Mesothelial cell of epicardium (in vitro differentiated cells): Measurements from ENCODE around the gene ILK. TPM values are rescaled to one million over a fixed set of nuclear protein-coding genes. Genes with fewer than 3 reads are reported as not detected.

Experiments
- DNase-seq, 2 experiments: peaks; one replicate each; pipeline ENCODE4 v3.0.0; 2021; ENCODE audit warnings: low spot score in 2 of 2; ENCODE audit not compliant: unreplicated experiment in 2 of 2
- H3K27ac Mint-ChIP-seq: 2 replicates; pipeline ENCODE4 v1.8.0; 2021; ENCODE audit warnings: mixed read lengths
- H3K27me3 Mint-ChIP-seq: 2 replicates; pipeline ENCODE4 v1.8.0; 2021; ENCODE audit warnings: low read depth, mixed read lengths
- H3K36me3 Mint-ChIP-seq: 2 replicates; pipeline ENCODE4 v1.8.0; 2021; ENCODE audit warnings: mixed read lengths
- H3K4me1 Mint-ChIP-seq: 2 replicates; pipeline ENCODE4 v1.8.0; 2021; ENCODE audit warnings: mixed read lengths
- H3K4me3 Mint-ChIP-seq: 2 replicates; pipeline ENCODE4 v1.8.0; 2021; ENCODE audit warnings: mild to moderate bottlenecking, moderate library complexity, mixed read lengths
- H3K9me3 Mint-ChIP-seq: 2 replicates; pipeline ENCODE4 v1.8.0; 2021; ENCODE audit warnings: mixed read lengths
- total RNA-seq: library from RNA; stranded (reverse); gene quantifications from 3 replicates; pipeline ENCODE4 v1.2.1, GENCODE V29; 2021
- TF ChIP-seq, protein P1 (sequence below): fragments of 200-600 bp; sonication (generic); IDR thresholded peaks from one replicate; pipeline ENCODE4 v1.5.0; 2021; ENCODE audit warnings: antibody characterized with exemption; ENCODE audit not compliant: unreplicated experiment

ILK gene
- total RNA-seq, 1 donor from 2014 or later = 144 TPM

DNA sequence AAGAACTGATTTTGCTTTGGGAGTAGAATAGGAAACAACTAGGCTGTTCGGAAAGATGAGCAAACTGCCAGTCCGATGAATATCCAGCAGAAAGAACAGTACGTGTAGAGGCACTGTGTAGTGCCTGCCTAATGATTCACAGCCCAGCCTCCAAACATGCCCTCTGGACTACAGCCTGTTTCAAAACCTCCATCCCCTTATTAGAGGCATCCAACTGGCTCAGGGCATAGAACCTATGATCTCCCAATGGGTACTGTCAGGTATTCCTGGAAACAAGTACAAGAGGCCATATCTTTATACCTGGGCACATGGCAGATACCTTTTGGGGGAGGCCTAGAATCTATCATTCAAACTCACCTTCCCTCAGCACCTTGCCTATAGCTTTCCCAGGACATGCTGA, 5.0 kb upstream of the ILK start:
- TF ChIP-seq, protein P1, sequence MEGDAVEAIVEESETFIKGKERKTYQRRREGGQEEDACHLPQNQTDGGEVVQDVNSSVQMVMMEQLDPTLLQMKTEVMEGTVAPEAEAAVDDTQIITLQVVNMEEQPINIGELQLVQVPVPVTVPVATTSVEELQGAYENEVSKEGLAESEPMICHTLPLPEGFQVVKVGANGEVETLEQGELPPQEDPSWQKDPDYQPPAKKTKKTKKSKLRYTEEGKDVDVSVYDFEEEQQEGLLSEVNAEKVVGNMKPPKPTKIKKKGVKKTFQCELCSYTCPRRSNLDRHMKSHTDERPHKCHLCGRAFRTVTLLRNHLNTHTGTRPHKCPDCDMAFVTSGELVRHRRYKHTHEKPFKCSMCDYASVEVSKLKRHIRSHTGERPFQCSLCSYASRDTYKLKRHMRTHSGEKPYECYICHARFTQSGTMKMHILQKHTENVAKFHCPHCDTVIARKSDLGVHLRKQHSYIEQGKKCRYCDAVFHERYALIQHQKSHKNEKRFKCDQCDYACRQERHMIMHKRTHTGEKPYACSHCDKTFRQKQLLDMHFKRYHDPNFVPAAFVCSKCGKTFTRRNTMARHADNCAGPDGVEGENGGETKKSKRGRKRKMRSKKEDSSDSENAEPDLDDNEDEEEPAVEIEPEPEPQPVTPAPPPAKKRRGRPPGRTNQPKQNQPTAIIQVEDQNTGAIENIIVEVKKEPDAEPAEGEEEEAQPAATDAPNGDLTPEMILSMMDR = no peak
- DNase-seq = no peak
- Mint-ChIP-seq H3K4me3 (no peak overlapping the region), H3K9me3 (no peaks in the 10 kb centered on the region), H3K4me1 (no peaks in the 10 kb centered on the region), H3K27me3 (no peaks in the 10 kb centered on the region), H3K36me3 (peaks cover 16% of the 10 kb centered on the region), H3K27ac (no peak overlapping the region)

DNA sequence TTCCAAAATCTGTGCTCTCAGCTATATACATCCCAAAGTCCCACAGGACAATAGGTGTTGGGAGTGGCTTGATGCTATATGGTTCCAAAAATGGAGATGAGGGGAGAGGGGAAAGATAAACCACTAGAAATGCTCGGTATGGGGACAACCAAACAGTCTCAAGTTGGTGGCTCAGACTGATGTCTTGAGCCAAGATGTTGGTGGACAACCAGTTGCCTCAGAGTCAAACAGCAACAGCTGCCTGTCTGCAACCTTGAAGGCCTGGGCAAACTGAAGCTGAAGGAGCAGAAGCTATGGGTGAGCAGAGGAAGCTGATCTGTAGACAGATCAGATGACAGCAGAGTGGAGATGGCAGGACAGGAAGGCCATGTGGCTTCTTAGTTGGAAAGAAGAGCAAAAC, 4.1 kb upstream of the ILK start:
- Mint-ChIP-seq H3K36me3 (peaks cover 12% of the 10 kb centered on the region), H3K9me3 (no peaks in the 10 kb centered on the region), H3K4me3 (no peak overlapping the region), H3K27ac (no peak overlapping the region), H3K4me1 (no peaks in the 10 kb centered on the region), H3K27me3 (no peaks in the 10 kb centered on the region)
- DNase-seq = no peak
- TF ChIP-seq, protein P1 = no peak

DNA sequence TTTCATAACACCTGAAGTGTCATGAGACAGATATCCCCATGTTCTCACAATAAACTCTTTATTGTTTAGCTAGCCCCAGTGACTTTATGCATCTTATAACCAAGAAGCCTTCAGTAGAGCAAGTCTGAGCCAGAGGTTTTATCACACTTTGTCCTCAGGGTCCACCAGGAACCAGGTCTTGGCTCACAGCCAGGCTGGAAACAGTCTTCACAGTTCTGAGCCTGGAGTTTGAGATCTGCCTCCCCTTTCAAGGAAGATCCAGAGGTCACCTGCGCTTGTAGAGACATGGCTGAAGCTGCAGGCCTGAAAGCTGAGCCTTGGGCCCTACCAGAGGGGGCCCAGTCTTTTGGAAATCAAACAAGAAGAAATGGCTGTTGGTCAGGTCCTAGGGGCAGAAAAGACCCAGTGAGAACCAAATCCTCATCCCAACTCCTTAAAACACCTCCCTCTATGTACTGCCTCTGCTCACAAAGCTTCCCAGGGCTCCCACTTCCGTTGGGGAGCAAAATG, 3.6 kb upstream of the ILK start:
- TF ChIP-seq, protein P1 = no peak
- no peaks in the 10 kb centered on the region for H3K9me3 Mint-ChIP-seq
- no peak for DNase-seq
- H3K36me3 Mint-ChIP-seq = peaks cover 9% of the 10 kb centered on the region
- H3K4me1 Mint-ChIP-seq = no peaks in the 10 kb centered on the region
- H3K27me3 Mint-ChIP-seq = no peaks in the 10 kb centered on the region
- no peak overlapping the region for H3K27ac Mint-ChIP-seq
- H3K4me3 Mint-ChIP-seq = no peak overlapping the region

DNA sequence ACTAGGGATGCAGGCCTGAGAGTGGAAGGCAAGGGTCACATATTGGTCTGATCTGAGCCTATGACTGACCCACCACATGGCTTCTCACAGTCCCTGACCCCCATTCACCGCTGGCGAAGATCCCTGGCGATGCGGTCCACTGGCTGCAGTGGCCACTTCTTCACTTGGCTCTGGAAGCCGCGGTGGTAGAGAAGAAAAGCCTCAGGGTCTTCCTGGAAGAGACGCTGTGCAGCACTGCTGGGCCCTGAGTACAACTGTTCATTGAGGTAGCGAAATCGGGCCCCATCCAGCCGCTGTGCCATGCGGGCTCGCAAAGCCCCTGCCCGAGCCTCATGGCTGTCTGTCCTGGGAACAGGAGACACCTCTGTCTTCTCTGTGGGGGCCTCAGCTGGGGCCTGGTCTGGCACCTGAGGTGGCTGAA, 2.5 kb upstream of the ILK start:
- DNase-seq = peak in 1 of 2 experiments; percentile 29
- H3K4me3 Mint-ChIP-seq = no peak overlapping the region
- no peaks in the 10 kb centered on the region for H3K27me3 Mint-ChIP-seq
- H3K4me1 Mint-ChIP-seq = peaks cover 2% of the 10 kb centered on the region
- H3K9me3 Mint-ChIP-seq = no peaks in the 10 kb centered on the region
- H3K36me3 Mint-ChIP-seq = peaks cover 8% of the 10 kb centered on the region
- H3K27ac Mint-ChIP-seq = no peak overlapping the region
- TF ChIP-seq, protein P1 = no peak

DNA sequence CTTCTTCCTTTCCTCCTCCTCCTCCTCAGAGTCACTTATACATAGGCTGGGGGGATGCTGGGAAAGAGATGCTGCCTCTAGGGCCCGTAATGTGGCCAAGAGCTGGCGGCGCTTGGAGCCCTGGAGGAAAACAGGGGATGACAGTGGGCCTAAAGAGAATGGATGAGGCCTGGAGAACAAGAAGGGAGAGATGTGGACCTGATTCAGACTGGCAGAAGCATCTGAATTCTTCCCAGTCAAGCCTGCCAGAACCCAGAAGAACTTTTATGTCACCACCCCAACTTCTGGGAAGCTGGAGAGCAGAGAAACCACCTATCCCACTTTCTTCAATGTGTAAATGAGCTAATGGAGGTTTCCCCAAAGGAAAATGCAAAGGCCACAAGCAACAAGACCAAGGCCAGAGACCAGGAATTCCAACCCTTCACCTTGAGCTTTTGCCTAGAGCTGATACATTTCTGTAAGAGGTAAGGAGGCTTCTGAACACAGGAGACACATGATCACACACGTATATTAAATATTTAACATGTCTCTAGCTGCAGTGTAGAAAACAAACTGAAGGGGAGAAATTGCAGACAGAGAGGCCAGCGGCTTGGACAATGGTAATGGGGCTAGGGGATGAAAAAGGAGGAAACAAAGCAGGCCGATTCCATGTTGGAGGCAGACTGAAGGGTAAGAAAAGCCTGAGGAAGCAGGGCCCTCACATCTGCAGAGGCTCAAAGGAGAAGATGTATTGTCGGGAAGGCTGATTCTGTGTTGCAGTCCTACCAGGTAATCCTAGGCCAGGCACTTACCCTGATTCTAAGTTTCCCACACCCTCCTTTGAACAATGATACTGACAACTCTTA, 1.3 kb upstream of the ILK start:
- DNase-seq = peak in 1 of 2 experiments; percentile 29
- TF ChIP-seq, protein P1 = no peak
- Mint-ChIP-seq H3K4me1 (peaks cover 13% of the 10 kb centered on the region), H3K4me3 (no peak overlapping the region), H3K27me3 (no peaks in the 10 kb centered on the region), H3K9me3 (no peaks in the 10 kb centered on the region), H3K27ac (peak overlapping the region; percentile 28), H3K36me3 (peaks cover 6% of the 10 kb centered on the region)
